ENCODE measurements around the gene CIB1.

The CIB1 gene

DNA sequence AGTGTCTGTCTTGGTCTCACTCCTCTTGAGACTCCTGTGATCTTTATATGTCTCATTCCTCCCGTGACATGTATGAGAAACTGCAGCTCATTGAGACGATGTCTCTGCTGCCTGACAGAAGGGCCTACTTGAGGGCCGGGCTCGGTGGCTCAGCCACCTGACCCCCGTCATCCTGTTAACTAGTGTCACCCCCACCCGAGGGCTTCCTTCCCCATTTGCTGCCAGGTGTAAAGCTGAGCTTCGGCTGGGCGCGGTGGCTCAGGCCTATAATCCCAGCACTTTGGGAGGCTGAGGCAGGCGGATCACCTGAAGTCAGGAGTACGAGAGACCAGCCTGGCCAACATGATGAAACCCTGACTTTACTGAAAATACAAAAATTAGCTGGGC lies 19.9 kb downstream of the CIB1 start:
- no peak for DNase-seq

GRCh38 chr15:90213122-90213817 lies 20.5 kb downstream of the CIB1 start:
- DNase-seq: no peak

GRCh38 chr15:90212221-90213098 lies 21.3 kb downstream of the CIB1 start:
- DNase-seq: no peak

DNA sequence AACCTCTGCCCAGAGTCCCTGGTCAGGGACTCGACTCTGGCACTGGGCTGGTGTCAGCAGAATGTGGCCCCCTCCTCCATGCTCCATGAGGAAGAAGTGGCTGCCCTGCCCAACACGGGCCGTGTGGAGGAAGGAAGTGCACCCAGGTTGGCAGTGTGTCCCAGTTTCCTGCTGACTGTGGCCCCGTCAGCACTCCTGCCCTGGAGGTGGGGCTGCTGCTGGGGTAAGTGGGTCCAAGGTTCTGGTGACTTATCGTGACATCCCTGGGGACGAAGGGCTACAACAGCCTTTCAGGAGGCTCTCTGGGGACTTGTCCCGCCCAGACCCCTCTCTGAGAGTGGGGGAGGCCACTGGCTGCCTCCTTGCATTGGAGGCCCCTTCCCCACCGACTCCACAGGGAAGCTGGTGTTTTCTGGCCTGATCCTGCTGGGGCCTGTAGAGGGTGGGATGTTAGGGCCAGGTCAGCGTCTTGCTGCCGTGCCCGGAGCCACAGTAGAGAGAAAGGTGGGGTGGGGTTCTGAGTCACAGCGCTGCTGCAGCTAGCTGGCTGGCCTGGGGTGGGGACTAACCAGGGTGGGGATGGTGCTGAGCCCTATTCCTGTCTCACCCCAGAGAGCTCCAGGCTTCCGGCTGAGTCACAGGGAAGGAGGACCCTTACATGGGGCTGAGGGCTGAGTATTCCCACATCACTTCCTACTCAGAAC lies 22.1 kb downstream of the CIB1 start:
- no peak for DNase-seq

DNA sequence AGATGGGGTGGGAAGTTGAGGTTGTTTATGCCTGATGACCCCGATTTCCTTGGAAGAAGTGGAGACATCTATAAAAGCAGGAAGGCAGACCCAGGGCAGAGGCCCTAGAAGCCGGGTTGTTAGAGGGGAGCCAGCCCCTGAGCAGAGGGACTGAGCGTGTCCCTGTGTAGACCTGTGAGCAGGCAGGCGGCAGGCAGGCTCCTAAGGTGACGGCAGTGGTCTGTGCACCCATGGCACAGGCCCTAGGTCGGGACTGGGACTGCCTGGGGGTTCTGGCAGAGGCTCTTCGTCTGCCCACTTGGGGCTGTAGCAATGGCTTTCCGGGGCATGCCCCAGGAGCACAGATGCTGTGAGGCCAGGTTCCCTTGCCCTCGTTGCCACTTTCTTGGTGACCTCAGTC lies 22.7 kb downstream of the CIB1 start:
- DNase-seq: no peak

DNA sequence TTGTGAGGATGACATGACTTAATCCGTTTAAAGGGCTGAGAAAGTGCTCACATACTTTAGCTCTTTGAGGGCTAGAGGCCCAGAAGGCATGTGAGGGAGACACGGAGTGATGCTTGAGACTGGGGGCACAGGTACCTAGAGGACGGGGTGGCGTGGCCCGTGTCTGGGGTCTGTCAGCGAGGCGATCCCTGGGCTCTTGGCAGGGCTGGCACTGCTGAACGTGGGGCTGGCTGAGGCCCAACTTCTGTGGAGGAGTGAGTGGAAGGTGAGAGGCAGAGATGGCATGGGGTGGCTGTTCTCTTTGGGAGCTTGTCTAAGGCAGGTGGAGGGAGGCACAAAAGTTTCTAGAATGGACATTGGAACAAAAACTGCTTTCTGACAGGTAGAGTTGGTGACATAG lies 23.1 kb downstream of the CIB1 start:
- no peak for DNase-seq

DNA sequence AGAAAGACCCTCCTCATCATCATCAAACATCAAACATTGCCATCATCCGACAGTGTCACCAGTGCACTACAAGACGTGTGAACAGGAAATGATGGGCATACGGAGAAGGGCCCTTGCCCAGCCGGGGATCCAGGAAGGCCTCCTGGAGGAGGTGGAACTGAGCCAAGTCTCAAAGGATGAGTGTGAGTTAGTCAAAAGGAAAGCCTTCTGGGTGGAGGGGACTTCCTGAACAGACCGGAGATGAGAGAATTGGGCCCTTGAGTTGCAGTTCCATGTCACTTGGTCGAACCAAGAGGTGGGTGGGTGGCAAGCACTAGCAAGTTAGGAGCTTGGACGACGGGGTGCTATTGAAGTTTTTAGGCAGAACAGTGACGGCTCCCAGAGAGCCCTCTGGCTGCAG lies 24.1 kb downstream of the CIB1 start:
- no peak for DNase-seq

DNA sequence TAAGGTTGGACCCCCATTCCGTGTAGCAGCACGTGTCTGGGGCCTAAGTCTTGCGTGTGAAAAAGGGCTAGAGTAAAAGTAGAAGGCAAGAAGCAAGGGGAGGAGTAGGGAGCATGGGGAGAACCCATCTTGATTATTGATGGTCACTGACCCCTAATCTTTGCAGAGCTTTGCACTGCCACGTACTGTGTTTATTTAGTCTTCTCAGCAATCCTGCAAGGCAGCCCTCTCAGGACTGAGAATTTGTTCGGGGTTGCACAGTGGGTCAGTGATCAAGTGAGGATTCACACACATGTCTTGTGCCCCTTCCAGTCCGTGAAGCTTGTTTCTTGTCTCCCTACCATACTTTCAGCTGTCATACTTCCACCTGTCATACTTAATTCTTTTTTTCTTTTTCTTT lies 25.4 kb downstream of the CIB1 start:
- DNase-seq: no peak

- no peak for DNase-seq
Measured at GRCh38 chr15:90207252-90207651, 26.5 kb downstream of the CIB1 start.

DNA sequence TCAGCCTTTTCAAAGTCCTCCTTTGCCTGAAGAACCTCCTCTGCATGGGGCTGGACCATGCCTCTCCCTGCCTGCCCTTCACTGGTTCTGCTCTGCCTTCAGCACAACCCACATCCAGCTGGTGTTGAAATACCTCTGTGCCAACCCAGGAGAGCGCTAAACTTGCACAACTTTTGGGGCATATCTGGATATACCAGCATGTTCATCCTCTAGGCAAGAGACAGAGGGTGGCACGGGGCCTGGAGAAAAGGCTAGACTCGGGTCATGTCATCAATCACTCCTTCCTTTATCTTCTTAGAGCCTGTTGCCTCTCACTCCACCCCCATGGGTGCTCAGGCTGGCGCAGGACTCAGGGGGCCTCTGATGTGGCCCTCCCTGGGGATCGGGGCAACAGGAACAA lies 27.9 kb downstream of the CIB1 start:
- DNase-seq: no peak

DNA sequence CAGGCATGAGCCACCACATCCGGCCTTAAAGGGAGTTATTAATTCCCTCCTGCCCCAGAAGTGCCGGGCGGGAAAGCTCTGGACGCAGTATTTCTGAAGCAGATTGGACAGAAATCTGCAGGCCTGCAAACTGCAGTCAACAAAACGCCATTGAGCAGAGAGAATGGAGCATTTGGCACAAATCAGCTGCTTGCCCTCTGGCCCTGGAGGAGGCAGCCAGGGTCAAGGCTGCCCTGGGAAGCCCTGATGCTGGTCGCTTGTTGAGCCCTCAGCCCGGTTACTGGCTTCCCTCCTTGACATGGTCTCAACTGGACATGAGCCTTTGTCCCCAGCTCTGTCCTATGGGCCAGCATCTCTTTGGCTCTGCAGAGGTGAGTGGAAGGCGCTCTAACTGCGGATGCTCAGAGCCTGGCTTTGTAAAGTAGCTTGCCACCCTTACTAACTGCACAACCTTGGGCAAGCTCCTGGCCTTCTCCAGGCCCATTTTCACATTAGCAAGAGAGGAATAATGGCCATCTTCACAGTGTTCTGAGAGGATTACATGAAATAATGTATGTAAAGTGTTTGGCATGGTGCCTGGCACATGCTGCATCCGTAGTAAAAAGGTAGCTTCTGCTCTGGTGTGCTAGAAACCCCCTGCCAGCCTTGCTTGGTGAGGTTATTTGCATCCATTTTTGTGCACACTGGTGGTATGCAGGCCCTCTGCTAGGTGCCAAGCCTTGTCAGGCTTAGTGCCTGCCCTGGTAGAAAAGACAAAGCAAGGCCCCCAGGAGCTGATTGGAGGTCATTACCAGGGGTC lies 28.5 kb downstream of the CIB1 start:
- DNase-seq: no peak

DNA sequence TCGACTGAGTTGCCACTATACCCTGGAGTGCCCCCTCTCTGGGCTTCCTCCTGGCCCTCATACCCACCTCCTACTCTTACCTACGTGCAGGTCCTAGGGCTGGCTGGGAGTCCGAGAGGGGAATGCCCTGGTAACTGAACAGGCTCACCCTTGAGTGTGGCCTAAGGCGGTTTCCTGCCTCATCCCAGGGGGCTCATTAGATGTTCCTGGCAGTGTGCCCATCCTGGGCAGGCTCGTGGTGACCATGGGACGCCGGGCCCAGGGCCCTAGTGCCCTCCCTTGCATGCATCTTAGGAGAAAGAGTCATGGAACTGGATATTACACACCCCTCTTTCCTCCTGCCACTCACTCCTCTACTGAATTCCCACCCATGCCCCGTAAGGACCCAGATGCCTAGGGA lies 29.8 kb downstream of the CIB1 start:
- no peak for DNase-seq

DNA sequence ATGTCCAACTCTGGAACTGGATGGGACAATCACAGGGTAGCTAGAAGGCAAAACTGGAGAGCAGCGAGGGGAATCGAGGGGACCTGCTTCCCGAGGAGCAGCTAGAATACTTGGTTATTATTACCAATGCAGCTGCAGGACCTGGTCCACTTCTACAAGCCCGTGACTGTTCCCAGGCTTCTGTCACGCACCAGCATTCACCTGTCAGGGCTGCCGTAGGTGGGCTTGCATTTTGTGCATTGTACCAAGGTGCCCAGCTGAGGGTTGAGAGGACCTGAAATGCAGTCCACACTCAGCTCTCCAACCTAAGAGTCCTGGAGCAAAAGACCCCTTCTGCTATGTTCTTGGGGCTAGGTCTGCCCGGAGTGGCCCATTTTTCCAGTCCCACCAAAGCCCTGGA lies 30.3 kb downstream of the CIB1 start:
- no peak for DNase-seq

- DNase-seq: no peak
Measured at GRCh38 chr15:90202929-90203328, 30.8 kb downstream of the CIB1 start.

GRCh38 chr15:90201944-90202375 lies 31.8 kb downstream of the CIB1 start:
- DNase-seq: no peak

DNA sequence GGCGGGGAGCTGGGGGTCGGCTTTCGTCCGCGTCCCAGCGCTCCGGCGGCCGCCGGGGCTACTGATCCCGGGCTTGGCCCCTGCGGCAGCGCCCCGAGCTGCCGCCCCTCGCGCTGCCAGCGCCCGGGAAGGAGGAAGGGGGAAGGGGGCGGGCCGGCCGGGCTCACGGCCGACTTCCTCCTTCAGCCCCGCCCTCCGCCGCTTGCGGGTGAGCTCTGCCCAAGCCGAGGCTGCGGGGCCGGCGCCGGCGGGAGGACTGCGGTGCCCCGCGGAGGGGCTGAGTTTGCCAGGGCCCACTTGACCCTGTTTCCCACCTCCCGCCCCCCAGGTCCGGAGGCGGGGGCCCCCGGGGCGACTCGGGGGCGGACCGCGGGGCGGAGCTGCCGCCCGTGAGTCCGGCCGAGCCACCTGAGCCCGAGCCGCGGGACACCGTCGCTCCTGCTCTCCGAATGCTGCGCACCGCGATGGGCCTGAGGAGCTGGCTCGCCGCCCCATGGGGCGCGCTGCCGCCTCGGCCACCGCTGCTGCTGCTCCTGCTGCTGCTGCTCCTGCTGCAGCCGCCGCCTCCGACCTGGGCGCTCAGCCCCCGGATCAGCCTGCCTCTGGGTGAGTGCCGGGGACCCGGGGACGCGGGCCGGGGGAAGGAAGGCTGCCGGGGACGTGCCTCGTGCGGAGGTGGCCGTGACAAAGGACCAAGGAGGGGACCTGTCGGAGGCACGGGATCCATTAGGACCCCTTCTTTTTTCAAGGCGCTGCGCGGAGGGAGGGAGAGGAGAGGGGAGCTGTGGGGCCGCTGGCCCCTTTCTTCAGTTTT lies 32.4 kb downstream of the CIB1 start, which contains the start of gene SEMA4B:
Gene SEMA4B (plus strand): TSS at position 201 of the 814 bp plus-strand sequence. CDS start 249 bp downstream, at position 450.
- DNase-seq: peak; percentile 73

DNA sequence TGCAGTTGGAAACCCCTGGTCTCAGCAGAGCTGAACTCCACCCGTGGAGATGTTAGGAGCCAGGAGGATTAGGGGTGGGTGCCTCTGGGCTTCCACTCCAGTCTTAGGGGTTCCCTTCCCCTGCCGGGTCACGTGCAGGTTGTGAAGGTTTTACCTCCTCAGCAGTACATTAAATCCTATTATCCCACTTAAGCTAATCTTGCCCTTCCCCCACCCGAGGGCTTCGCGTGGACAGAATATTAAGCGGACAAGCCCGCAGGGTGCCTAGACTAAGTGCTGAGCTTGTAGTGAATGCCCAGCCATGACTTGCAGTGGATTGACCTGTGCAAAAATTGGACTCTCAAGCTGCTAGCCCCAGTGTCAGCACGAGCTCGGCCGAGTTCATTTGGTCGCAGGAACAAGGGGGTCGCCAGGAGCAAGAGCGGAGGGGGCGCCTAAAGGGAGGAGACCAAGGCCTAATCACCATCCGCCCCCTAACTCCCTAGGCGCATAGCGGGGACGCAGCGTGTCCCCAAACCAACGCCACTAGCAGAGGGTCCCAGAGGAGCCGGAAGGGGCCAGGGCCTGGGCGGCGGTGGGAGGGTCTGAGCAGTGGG lies 33.1 kb downstream of the CIB1 start:
- DNase-seq: no peak

- DNase-seq: no peak
Measured at GRCh38 chr15:90194655-90195054, 39.1 kb downstream of the CIB1 start.

DNA sequence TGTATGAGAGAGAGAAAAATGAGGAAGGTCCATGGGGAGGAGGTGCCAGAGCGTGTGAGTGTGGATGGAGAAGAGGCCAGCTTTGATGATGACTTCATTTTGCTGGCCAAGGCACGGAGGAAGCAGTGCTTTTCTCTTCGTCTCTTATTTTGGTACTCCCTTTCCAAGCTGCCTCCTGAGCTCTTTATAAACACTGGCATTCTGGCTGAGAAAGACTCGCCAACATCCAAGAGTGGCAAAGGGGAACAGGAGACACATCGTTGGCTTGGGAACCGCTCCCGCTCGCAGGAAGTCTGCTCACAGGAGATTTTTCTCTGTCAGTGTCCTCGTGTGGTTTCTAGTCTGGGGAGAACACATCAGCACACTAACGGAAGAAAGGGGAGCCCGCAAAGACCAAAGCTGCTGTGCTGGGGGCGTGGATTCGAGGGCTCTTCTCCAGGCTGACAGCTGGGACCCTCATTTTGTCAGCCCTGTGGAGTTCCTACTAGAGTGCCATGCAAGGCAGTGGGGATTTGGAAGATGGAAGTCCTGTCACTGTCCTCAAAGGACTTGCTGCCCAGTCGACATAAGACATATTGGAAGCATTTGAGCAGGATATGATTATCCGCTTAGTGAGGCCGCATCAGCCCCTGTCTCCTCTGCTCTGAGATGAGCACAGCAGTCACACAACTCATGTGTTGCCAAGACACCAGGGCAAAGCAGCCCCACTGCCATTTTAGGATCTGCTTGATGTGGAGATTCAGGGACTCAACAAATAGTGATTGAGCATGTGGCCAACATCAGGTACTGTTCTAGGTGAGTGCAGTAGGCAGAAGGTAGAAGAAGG lies 40.6 kb downstream of the CIB1 start:
- DNase-seq: no peak

DNA sequence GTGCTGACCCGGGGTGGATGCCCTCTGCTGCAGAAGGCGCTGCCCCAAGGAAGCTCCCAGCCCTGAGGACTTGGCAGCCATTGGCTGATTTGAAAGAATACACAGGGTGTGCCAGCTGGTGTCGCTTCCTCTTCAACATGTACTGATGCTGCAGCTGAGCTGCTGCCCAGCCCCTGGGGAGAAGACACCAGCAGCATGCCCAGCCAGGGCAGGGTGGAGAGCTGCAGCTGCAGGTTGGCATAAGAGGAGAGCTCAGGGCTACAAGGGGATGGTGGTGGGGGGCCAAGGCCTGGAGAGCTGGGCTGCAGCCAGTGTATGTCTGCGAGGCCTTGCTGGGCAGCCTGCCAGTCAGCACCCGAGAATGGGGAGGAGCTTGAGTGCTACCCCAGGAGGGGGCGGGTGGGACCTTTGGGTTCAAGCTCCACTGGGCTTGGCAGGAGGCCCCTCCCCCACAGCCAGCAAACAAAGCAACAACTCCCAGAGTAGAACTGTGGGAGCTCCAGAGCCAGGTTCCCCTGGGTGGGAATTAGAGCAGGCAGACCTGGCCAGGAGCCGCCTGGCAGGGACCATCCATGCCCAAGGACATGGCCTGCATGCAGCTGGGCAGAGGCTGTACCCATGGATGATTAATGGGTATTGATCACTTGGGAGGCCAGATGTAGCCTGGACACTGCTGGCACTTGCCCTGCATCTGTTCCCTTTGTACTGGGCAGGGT lies 41.8 kb downstream of the CIB1 start:
- peak; percentile 33 for DNase-seq
